Measurements from ENCODE around the gene APOO. TPM values are rescaled to one million over a fixed set of nuclear protein-coding genes. Genes with fewer than 3 reads are reported as not detected.
"Not testable (repeated sequence)": the region's sequence is repeated elsewhere in the genome, so short reads cannot be mapped to it uniquely, and the experiment has no call there.

The APOO gene
- total RNA-seq, 1 donor from 2014 or later, result 78.2 TPM

- TF ChIP-seq CTCF (conservative IDR thresholded peaks at IDR 0.05), result no peak
- no peak overlapping the region for H3K4me3 Mint-ChIP-seq
Measured at GRCh38 chrX:23896981-23897380, 10.8 kb downstream of the APOO start.

DNA sequence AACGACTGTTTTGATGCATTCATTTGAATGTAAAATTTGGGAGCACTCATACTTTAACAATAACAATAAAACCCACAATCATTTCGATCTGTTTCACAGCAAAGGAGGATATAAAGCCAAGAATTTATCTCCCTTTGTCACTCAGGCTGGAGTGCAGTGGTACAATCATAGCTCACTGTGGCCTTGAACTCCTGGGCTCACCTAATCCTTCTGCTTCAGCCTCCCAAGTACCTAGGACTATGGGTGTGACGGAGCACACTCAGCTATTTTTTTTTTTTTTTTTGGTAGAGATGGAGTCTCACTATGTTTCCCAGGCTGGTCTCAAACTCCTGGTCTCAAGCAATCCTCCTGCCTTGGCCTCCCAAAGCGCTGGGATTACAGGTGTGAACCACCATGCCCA is 11.2 kb downstream of the APOO start:
- DNase-seq (ENCODE audit: extremely low spot score, unreplicated experiment); H3K4me3 Mint-ChIP-seq; H3K36me3 Mint-ChIP-seq; H3K9me3 Mint-ChIP-seq; H3K27me3 Mint-ChIP-seq: not testable (repeated sequence)
- H3K4me1 Mint-ChIP-seq (ENCODE audit: unreplicated experiment), result peaks cover 24% of the 10 kb centered on the region
- peak overlapping the region; percentile 80 for H3K27ac Mint-ChIP-seq

More at GRCh38 chrX:23896981-23897380, 10.8 kb downstream of the APOO start:
- Mint-ChIP-seq H3K4me1 (ENCODE audit: unreplicated experiment) (peaks cover 24% of the 10 kb centered on the region), H3K27me3 (no peaks in the 10 kb centered on the region), H3K36me3 (peaks cover 6% of the 10 kb centered on the region), H3K9me3 (no peaks in the 10 kb centered on the region), H3K27ac (peak overlapping the region; percentile 80)
- DNase-seq (ENCODE audit: extremely low spot score, unreplicated experiment), result no peak

- H3K9me3 Mint-ChIP-seq; H3K4me3 Mint-ChIP-seq; DNase-seq (ENCODE audit: extremely low spot score, unreplicated experiment); H3K27me3 Mint-ChIP-seq: not testable (repeated sequence)
- H3K4me1 Mint-ChIP-seq (ENCODE audit: unreplicated experiment), result peaks cover 26% of the 10 kb centered on the region
- peak overlapping the region; percentile 61 for H3K27ac Mint-ChIP-seq
- peaks cover 16% of the 10 kb centered on the region for H3K36me3 Mint-ChIP-seq
Measured at GRCh38 chrX:23894993-23895392, 12.7 kb downstream of the APOO start.

DNA sequence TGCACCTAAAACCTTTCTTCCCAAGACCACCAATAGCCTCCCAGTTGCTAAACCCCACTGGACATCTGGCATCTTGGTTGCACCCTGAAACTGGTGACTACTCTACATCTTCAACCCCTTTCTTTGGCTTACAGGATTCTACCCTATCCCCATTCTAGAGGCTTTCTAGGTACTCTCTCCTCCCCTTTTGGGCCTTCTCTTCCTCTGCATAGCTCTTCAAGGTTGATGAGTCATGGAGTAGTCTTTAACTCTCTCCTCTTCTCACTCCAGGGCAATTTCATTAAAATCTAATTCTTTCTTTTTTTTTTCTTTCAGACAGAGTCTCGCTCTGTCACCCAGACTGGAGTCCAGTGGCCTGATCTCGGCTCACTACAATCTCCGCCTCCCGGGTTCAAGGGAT is 16.8 kb downstream of the APOO start:
- Mint-ChIP-seq H3K4me3 (no peak overlapping the region), H3K27ac (no peak overlapping the region), H3K27me3 (no peaks in the 10 kb centered on the region), H3K9me3 (peaks cover 5% of the 10 kb centered on the region), H3K4me1 (ENCODE audit: unreplicated experiment) (peaks cover 13% of the 10 kb centered on the region), H3K36me3 (peaks cover 20% of the 10 kb centered on the region)
- no peak for DNase-seq (ENCODE audit: extremely low spot score, unreplicated experiment)
- no peak for TF ChIP-seq CTCF (conservative IDR thresholded peaks at IDR 0.05)

- Mint-ChIP-seq H3K36me3 (peaks cover 20% of the 10 kb centered on the region), H3K9me3 (peaks cover 10% of the 10 kb centered on the region), H3K4me1 (ENCODE audit: unreplicated experiment) (peaks cover 28% of the 10 kb centered on the region), H3K27me3 (no peaks in the 10 kb centered on the region), H3K4me3 (no peak overlapping the region), H3K27ac (peak overlapping the region; percentile 35)
- no peak for TF ChIP-seq CTCF (conservative IDR thresholded peaks at IDR 0.05)
- DNase-seq (ENCODE audit: extremely low spot score, unreplicated experiment), result no peak
Measured at GRCh38 chrX:23888887-23889501, 18.7 kb downstream of the APOO start.

- H3K27ac Mint-ChIP-seq, result no peak overlapping the region
- DNase-seq (ENCODE audit: extremely low spot score, unreplicated experiment), result no peak
- no peak for TF ChIP-seq CTCF (conservative IDR thresholded peaks at IDR 0.05)
- no peaks in the 10 kb centered on the region for H3K27me3 Mint-ChIP-seq
- H3K9me3 Mint-ChIP-seq, result peaks cover 10% of the 10 kb centered on the region
- peaks cover 24% of the 10 kb centered on the region for H3K36me3 Mint-ChIP-seq
- H3K4me1 Mint-ChIP-seq (ENCODE audit: unreplicated experiment), result peaks cover 32% of the 10 kb centered on the region
- H3K4me3 Mint-ChIP-seq, result no peak overlapping the region
Measured at GRCh38 chrX:23887918-23888317, 19.8 kb downstream of the APOO start.

DNA sequence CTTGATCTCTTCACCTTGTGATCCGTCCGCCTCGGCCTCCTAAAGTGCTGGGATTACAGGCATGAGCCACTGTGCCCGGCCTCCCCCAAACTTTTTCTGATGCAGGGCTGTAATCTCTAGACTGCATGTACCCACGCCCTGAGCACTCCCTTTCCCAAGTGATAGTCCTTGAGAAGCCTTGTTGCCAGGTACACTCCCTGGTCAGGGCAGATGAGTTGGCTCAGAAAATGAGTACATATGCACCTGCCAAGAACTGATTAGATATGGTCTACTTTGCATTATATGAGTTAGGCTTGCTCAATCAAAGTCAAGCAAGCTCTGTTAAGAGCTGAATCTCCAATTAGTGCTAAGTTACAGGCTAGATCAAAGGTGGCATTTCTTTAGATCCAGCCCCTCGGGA is 20.3 kb downstream of the APOO start:
- no peak overlapping the region for H3K27ac Mint-ChIP-seq
- peaks cover 35% of the 10 kb centered on the region for H3K4me1 Mint-ChIP-seq (ENCODE audit: unreplicated experiment)
- no peak for TF ChIP-seq CTCF (conservative IDR thresholded peaks at IDR 0.05)
- peaks cover 10% of the 10 kb centered on the region for H3K9me3 Mint-ChIP-seq
- no peaks in the 10 kb centered on the region for H3K27me3 Mint-ChIP-seq
- no peak overlapping the region for H3K4me3 Mint-ChIP-seq
- H3K36me3 Mint-ChIP-seq, result peaks cover 24% of the 10 kb centered on the region
- no peak for DNase-seq (ENCODE audit: extremely low spot score, unreplicated experiment)

Data from type B pancreatic cell (in vitro differentiated cells).